Left renal cortex interstitium (tissue), 4 donors: Measurements from ENCODE around the gene TMEM186. TPM values are rescaled to one million over a fixed set of nuclear protein-coding genes. Genes with fewer than 3 reads are reported as not detected.
"Not testable (repeated sequence)": the region's sequence is repeated elsewhere in the genome, so short reads cannot be mapped to it uniquely, and the experiment has no call there.

Experiments used
- DNase-seq, 4 donors: peaks; one replicate each; pipeline ENCODE4 v3.0.0-alpha.2; 2013; ENCODE audit warnings: low read depth in 4 of 4, low spot score in 2 of 4, missing footprints in 1 of 4
- polyA plus RNA-seq, 4 donors: library from polyadenylated mRNA; unstranded; fragments of 120-200 nt; gene quantifications; one replicate each; pipeline ENCODE4 v1.2.1, GENCODE V29; 2013; ENCODE audit not compliant: insufficient read length in 4 of 4

TMEM186 gene, protein sequence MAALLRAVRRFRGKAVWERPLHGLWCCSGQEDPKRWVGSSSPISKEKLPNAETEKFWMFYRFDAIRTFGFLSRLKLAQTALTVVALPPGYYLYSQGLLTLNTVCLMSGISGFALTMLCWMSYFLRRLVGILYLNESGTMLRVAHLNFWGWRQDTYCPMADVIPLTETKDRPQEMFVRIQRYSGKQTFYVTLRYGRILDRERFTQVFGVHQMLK
- 10 to 100 TPM; 16.1 to 17.8 (median 16.7) TPM for polyA plus RNA-seq

DNA sequence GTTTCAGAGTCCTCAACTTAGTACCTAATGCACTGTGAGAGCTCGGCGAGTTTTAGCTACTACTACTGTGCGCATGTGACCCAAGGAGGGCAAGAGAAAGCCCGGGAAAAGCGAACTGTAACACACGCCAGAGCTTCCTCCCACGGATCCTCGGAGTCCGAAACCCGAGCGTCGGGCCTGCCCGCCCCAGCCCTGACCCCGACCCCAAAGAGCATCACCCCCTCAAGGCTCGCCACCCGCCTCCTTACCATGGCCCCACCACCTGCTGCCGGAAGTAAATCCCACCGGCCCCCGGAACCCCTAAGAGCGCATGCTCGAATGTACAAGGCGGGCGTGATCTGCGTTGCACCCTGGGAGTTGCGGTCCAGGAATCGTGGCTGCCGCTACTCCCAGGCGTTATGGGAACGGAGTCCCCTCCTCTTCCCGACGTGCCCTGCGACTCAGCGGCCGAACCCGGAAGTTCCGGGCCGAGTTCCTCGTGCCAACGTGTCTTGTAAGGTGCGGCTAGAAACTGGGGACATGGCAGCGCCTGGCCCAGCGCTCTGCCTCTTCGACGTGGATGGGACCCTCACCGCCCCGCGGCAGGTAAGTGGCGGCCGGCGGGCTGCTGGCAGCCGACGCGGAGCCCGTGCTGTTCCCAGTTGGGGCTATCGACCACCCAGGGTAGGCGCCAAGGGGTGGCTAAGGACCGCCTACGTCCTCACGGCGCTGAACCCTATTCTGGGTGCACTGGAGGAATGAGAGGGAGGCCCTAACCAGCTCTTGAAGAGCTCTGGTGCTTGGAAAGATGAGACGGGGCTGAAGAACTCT, at the start of gene TMEM186, which contains the start of gene PMM2:
TMEM186 (minus strand) TSS at position 276 of the 810 bp plus-strand sequence; CDS start at position 251, 25 bp downstream.
PMM2 (plus strand) TSS at position 476 of the 810 bp plus-strand sequence; CDS start at position 520, 44 bp downstream.
- peak; percentile 75 to 92 (median 83) for DNase-seq

DNA sequence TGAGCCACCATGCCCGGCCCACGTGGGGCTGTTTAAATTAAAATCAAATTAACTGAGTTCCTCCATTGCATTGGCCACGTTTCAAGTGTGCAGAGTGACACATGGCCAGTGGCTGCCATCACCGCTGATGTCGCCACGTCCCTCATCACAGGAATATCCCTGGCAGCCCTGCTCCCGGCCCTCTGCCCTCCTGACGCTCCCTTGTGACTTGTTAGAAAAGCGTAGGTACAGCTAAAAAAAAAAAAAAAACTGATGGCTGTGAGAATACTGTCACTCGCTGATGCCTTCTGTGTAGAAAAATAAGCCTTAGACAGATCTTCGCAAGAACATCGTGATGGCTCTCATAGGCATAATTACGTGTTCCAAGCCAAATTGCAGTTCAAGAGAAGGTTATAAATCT, 49.7 kb upstream of the TMEM186 start:
- DNase-seq = no peak

DNA sequence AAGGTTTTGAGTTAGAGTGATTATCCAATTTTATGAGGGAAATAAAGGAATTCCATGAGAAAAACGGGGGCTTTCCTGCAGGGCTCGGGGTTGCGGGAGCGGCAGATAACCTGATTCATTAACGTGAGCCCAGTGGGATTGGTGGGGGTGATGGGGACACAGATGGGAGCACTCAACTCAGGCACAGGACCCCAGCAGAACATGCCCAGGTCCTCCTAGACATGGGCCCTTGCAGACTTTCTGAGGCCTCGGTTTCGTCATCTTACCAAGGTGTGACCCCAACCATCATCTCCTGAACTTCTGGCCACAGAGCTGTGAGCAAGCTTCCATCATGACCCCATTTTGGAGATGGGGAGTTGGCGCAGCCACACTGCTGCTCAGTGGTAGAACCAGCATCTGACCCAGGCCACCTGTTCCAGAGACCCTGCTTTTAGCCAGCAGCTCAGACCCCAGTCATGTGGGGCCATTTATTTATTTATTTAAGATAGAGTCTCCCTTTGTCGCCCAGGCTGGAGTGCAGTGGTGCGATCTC, 49.0 kb upstream of the TMEM186 start:
- no peak for DNase-seq

DNA sequence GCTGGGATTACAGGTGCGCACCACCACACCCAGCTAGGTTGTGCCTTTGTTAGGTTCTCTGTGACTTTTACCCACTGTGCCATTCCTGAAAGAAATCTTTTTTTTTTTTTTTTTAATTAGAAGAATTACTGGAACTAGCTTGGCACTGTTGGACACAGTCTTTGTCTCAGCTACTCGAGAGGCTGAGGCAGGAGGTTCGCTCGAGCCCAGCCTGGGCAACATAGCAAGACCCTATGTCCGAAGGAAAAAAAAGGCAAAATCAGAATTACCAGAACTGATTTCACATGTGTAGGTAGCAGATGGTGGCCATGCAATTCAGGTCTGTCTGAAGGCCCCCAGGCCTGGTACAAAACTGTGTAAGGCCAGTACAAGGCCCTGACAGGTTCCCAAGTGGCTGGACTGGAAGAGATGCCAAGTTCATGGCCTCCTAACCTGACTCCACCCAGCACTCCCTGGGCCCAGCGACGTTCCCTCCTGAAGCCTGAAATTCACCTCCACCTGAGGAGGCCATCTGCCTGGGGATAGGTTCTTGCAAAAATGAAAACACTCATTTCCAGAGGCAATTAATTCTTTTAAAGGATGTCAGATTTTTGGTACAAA, 48.4 kb upstream of the TMEM186 start:
- no peak for DNase-seq

DNA sequence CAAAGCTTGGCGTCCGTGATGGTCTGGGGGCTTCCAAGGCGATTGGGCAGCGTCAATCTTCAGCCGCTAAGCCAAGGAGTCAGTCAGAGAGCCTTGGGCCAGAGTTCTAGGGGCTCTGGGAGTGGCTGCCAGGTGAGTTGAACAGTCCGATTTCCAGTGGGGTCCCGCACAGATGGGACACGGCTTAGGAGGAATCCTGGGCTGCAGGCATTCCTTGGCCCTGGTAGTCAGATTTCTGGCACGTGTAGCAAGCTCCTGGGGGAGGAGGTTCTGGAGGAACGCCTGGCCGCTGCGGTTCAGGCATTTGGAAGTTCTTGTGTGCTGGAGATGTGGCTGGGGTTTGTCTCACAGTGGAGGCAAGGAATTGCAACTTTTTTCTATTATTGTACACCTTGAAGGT, 45.9 kb upstream of the TMEM186 start:
- DNase-seq = not testable (repeated sequence)

DNA sequence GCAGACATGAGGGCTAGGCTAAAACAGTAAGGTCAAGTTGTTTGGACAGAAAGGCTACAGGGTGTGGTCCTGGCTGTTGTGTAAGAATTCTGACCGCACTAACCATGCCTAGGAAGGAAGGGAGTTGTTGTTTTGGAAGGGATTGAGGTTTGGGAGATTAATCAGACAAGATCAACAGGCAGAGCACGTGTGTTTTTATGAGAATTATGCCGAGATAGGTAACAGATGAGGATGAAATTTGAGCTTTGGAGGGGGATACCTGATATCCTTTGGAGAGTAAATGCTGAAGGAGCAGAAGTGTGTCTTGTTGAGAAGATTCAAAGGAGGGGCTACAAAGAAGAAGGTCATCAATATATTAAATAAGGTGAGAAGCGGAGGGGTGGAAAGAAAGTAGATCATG, 44.6 kb upstream of the TMEM186 start:
- not testable (repeated sequence) for DNase-seq

DNA sequence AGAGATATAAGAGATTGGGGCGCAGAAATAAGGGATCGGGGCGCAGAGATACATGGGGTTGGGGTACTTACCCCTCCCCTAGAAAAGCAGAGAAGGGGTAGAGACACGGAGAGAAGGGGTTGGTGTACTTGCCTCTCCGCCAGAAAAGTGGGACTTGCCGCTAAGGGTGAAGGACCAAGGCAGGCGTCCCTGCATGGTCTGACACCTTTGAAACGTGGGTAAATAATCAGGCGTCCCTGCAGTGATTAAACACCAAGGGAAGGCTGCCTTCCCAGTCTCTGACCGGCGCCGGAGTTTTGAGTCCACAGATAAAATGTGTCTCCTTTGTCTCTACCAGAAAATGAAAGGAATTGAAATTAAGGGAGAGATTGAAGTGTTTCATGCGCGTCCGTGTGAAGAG, 40.2 kb upstream of the TMEM186 start:
- DNase-seq = not testable (repeated sequence)

DNA sequence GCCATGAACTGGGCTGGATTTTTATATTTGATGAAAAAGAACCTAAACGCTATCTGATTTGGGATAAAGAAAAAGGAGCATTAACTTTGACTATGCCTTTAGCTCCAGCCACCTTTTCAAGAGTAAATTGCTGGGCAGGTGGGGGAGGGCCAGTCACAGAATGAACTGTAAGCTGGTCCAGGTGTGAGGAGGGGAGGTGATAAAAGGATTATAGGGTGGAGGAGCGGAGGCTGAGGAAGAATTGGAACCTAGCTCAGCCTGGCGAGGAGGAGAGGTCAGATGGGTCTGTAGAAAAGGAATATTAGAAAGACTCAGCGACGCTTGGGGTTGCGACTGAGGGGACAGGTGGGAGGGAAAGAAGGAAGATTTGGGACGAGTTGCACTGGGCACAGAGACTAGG, 39.4 kb upstream of the TMEM186 start:
- not testable (repeated sequence) for DNase-seq

DNA sequence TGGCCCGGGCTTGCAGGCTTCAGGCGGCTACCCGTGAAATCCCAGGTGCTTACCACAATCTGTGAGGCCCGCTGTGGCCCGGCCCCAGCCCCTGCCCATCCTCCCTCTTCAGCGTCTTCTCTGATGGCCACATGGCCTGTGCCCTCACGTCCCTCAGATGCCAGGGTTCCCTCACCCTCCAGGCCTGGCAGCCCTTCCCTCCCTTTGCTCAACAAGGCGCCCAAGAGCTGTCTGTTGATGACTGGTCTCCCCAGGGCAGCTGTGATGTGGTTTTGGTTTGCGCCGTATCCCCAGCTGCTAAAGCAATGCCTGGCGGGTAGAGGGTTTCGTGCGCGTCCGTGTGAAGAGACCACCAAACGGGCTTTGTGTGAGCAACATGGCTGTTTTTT, 35.3 kb upstream of the TMEM186 start:
- DNase-seq = no peak

DNA sequence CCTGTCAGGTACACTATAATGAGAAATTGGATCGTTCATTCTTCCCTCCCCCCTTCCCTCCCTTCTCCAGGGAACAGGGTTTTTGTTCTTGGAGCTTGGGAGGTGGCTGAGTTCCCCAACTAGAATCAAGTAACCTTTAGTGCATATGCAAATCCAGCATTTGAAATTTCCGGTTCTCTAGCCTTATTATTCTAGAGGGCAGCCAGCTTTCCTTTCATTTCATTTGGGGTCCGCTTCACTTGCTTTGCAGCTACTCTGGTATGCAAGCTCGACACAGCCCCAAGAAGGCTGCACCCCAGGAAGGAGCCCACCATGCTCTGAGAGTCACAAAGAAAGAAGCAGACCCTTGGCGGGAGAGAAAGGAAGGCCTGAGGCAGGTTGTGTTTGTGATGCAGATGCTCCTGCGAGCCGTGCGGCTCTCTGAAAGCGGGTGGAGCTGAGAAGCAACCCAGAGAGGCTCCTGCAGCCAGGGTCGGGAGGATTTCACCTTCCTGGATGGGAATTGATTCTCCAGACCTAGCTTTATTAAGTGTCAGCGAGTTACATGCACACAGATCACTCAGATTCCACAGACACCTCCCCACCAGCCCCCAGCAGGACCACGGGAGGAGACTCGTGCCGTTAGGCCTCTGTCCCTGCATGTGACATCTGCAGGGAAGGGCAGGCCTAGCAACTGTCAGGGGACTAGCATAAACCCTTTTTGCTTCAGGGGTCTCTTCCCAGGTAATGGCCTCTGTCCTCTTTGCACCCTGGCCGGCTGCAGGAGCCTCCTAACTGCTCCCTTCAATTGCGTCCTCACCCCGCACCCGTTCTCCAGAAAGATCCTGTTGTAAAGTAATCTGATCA, 34.7 kb upstream of the TMEM186 start:
- no peak for DNase-seq

DNA sequence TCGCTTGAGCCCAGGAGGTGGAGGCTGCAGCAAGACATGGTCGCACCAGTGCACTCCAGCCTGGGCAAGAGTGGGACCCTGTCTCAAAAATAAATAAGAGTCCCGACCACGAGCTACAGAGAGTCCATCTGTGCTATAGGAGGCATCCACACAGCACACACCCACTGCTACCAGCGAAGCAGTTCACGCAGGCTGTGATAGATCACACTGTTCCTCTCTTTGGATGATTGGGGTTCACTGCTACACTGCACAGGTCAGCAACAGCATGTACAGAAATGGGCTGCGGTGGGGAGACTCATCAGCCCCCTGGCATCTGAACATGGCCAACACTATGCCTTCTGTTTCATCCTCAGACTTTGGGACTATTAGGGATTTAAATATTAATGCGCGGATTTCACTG, 34.0 kb upstream of the TMEM186 start:
- no peak for DNase-seq

DNA sequence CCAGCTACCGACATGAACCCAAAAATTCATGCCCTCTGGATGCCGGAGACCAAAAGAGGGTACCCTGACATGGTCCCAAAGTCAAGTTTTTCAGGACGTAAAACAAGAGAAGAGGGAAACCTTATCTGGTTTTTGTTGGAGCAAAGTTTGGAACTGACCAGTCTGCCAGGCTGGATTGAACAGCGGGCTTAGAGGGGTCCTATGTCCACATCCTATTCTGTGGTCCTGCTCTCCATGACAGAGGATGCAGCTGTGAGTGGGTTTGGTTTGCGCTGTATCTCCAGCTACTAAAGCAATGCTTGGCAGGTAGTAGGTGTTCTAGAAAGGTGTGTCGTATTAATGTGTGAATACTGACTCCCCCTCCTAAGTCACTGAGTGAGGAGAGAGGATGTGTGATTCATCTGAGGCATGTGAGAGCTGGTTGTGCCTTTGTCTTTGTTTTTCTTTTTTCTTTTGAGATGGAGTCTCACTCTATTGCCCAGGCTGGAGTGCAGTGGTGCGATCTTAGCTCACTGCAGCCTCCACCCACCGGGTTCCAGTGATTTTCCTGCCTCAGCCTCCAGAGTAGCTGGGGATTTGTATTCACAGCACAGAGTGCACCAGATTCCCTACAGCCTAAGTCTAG, 31.2 kb upstream of the TMEM186 start:
- DNase-seq = no peak

DNA sequence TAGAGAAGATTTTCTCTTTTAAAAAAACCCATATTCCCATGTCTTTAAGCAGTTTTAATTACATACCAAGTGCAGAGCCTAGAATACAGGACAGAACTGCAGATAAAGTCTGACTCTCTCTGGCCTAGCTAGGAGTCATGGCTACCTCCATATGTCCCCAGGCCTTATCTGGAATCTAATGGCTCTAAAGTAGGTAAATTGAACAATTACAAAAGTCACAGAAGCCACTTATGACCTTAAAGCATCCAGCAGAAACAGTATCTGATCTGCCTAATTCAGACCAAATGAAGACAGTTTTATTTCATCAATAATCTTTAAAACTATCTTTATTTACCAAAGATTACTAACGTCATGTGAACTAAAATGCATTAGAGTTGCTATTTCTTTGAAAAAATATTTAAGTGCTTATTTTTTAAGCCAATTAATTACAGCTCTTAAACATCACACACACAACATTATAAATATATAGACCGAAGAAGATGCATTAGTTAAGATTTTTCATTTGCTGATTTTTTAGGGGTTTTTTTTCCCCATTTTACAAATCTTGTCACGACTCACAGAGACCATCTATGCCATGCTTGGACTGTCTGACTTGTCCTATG, 28.9 kb upstream of the TMEM186 start:
- DNase-seq = no peak

DNA sequence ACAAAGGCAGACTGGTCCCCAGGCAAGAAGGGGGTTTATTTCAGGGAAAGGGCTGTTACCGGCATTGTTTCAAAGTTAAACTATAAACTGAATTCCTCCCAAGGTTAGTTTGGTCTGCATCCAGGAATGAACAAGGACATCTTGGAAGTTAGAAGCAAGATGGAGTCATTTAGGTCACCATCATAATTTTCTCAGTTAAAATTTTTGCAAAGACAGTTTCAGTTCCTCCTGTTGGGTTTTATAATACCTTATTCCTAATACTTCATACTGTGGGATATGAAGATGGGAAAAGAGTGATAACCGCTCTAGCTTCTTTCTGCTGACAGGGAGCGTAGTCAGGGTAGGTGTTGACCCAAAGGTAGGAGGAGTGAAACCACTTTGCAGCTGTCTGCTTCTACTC, 25.0 kb upstream of the TMEM186 start:
- DNase-seq = no peak

DNA sequence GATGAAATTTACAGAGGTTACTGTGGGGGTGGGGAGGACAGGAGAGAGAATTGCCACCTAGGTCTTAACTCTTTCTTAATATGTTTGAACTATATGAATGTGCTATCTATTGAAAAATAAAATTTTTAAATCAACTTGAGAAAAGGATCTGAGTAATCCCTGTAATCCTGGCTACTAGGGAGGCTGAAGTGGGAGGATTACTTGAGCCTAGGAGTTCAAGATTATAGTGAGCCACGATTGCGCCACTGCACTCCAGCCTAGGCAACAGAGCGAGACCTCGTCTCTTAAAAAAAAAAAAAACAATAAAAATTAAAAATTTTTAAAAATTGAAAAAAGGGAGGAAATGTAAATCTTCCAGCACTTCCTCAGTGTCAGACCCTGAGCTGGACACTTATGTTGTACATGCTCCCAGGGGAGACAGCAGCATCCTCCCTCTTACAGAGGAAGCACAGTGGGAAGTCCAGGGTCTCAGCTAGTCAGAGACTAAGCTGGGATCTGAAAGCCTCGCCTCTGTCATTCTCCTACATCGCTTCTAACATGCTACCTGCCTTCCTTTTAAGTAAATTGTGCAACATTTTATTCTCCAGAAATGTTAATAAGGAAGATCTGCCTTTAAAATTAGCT, 22.1 kb upstream of the TMEM186 start:
- no peak for DNase-seq

DNA sequence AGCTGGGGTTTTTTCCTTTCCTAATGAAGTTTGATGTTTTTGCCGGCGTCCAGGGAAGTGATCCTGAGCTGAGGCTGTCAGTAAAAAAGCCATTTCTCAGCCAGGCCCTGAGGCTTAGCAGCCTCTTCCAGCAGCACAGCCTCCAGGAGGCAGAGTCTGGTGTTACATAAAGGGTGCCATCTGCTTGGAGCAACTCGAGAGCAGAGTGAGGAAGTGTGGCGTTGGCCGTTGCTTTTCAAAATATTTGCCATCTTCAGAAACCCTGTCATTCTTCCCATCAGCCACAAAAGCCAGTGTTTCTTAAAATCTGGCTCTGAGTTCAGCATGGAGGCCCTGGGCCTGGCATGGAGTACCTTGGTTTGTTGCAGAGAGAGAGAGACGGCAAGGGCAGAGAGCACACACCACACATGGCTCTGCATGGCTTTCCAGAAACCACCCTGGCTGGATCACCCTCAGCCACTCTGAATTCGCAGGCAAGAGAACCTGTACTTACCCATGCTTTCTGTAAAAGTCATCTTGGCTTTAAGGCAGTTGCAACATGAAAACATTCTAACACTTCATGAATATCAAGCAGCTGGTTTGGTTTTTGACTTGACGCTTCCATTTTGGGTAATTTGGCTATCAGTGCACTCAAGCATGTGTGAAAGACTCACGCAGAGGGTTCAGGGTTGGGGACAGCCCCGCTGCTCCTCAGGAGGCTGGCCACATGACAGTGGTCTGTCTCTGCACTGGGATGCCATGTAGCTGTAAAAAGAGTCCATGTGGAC, 21.2 kb upstream of the TMEM186 start:
- no peak for DNase-seq

DNA sequence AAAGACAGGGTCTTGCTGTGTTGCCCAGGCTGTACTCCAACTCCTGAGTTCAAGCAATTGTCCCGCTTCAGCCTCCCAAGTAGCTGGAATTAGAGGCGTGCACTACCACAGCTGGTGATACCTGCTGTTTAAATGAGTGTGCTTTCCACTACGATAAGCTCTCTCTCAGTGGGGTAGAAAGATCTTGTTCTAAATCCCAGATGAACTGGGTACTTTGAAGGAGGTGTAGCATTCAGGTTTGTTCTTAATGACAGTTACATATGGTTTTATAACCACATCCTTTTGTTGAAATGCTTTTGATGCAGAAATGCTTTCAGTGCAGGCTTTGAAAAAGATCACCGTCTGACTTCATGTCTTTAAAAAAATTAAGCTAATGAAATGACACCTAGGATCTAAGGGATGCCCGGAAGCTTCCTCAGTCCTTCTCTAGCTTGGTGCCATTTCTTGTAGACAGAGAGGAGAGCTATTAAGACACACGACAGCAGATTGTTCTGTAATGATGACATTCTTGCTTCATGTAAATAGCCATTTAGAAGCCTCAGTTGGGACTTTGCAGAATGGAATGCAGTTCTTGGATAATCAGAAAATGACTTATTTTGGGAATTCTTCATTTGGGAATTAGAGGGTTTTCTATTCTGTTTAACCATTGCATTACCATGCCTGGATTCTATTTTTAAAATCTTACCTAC, 19.7 kb upstream of the TMEM186 start:
- no peak for DNase-seq
